Liver (tissue), 3 donors: Measurements from ENCODE around the gene MORC4.

Experiments
- ATF3 ChIP-seq: IDR thresholded peaks from 2 replicates; pipeline ENCODE4 v1.6.1; 2016; ENCODE audit warnings: antibody characterized with exemption
- EGR1 ChIP-seq, 2 donors: IDR thresholded peaks; 2 replicates each; pipeline ENCODE4 v1.6.1; 2016 to 2018; ENCODE audit warnings: antibody characterized with exemption in 2 of 2, low read depth in 2 of 2
- FOXA1 ChIP-seq: IDR thresholded peaks from 2 replicates; pipeline ENCODE4 v1.6.1; 2016; ENCODE audit warnings: antibody characterized with exemption
- GABPA ChIP-seq, 2 donors: IDR thresholded peaks in 1 of 2; conservative IDR thresholded peaks in 1 of 2; 2 replicates each; pipeline ENCODE4 v1.6.1; 2016; ENCODE audit warnings: antibody characterized with exemption in 2 of 2, mild to moderate bottlenecking in 1 of 2, moderate library complexity in 1 of 2
- JUND ChIP-seq, 2 donors: IDR thresholded peaks; 2 replicates each; pipeline ENCODE4 v1.6.1; 2016; ENCODE audit warnings: antibody characterized with exemption in 2 of 2
- MAX ChIP-seq: IDR thresholded peaks from 2 replicates; pipeline ENCODE4 v1.6.1; 2016; ENCODE audit warnings: antibody characterized with exemption
- NR2F2 ChIP-seq: IDR thresholded peaks from 2 replicates; pipeline ENCODE4 v1.6.1; 2016; ENCODE audit warnings: antibody characterized with exemption
- RAD21 ChIP-seq, 2 donors: IDR thresholded peaks; 2 replicates each; pipeline ENCODE4 v1.6.1; 2016; ENCODE audit warnings: antibody characterized with exemption in 2 of 2, mild to moderate bottlenecking in 2 of 2
- SP1 ChIP-seq: IDR thresholded peaks from 2 replicates; pipeline ENCODE4 v1.6.1; 2018; ENCODE audit warnings: antibody characterized with exemption, mild to moderate bottlenecking
- TAF1 ChIP-seq: conservative IDR thresholded peaks from 2 replicates; pipeline ENCODE4 v1.6.1; 2016; ENCODE audit warnings: antibody characterized with exemption, mild to moderate bottlenecking
- ZBTB33 ChIP-seq: IDR thresholded peaks from 2 replicates; pipeline ENCODE4 v1.6.1; 2016; ENCODE audit warnings: antibody characterized with exemption
- TF ChIP-seq, protein P1 (sequence below): fragments of 150-350 bp; IDR thresholded peaks from 2 replicates; pipeline ENCODE4 v1.5.1; 2017; ENCODE audit warnings: improper control_type of control experiment, low read depth, low read length; ENCODE audit not compliant: missing input control
- donor health status: healthy.
- donor health status: healthy.

DNA sequence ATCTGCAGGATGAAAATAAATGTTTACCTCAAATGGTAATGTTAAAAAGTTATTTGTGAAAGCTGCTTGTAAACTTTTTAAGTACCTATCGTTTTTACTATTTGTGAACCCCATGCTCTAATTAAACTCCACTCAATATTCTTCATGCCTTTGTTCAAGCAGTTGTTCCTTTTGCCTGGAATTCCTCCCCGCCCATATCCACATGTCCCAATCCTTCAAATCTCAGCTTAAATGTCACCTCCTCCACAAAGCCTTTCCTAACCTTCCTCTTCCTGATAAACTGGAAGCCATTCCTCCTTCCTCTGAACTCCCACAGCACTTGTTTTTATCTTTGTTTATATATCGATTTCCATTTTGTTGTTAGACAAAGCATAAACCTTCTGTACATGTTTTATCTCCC lies 2.4 kb downstream of the MORC4 start:
- TF ChIP-seq, protein P1, sequence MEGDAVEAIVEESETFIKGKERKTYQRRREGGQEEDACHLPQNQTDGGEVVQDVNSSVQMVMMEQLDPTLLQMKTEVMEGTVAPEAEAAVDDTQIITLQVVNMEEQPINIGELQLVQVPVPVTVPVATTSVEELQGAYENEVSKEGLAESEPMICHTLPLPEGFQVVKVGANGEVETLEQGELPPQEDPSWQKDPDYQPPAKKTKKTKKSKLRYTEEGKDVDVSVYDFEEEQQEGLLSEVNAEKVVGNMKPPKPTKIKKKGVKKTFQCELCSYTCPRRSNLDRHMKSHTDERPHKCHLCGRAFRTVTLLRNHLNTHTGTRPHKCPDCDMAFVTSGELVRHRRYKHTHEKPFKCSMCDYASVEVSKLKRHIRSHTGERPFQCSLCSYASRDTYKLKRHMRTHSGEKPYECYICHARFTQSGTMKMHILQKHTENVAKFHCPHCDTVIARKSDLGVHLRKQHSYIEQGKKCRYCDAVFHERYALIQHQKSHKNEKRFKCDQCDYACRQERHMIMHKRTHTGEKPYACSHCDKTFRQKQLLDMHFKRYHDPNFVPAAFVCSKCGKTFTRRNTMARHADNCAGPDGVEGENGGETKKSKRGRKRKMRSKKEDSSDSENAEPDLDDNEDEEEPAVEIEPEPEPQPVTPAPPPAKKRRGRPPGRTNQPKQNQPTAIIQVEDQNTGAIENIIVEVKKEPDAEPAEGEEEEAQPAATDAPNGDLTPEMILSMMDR, result no peak
- TF ChIP-seq NR2F2 (no peak), GABPA (IDR thresholded peaks at IDR 0.05 in 1 of 2, conservative IDR thresholded peaks at IDR 0.05 in 1 of 2) (no peak), TAF1 (no peak), MAX (no peak), FOXA1 (no peak), ATF3 (no peak), JUND (IDR thresholded peaks at IDR 0.05) (no peak), ZBTB33 (no peak), EGR1 (IDR thresholded peaks at IDR 0.05; ENCODE audit: low read depth in 2 of 2) (no peak), SP1 (no peak), RAD21 (IDR thresholded peaks at IDR 0.05) (no peak)
